22Rv1 (cell line): ENCODE measurements around the gene SLC35B2.

Experiments
- H3K27ac ChIP-seq: fragments of 450-650 bp; 2 replicates; pipeline ENCODE4 v1.5.1; 2017
- ZFX ChIP-seq: fragments of 450-650 bp; IDR thresholded peaks from 2 replicates; pipeline ENCODE4 v1.6.1; 2017; ENCODE audit warnings: antibody characterized with exemption, borderline replicate concordance
- TF ChIP-seq, protein P1 (sequence below): fragments of 450-650 bp; IDR thresholded peaks from 2 replicates; pipeline ENCODE4 v1.5.1; 2017; ENCODE audit warnings: mild to moderate bottlenecking

The SLC35B2 gene

DNA sequence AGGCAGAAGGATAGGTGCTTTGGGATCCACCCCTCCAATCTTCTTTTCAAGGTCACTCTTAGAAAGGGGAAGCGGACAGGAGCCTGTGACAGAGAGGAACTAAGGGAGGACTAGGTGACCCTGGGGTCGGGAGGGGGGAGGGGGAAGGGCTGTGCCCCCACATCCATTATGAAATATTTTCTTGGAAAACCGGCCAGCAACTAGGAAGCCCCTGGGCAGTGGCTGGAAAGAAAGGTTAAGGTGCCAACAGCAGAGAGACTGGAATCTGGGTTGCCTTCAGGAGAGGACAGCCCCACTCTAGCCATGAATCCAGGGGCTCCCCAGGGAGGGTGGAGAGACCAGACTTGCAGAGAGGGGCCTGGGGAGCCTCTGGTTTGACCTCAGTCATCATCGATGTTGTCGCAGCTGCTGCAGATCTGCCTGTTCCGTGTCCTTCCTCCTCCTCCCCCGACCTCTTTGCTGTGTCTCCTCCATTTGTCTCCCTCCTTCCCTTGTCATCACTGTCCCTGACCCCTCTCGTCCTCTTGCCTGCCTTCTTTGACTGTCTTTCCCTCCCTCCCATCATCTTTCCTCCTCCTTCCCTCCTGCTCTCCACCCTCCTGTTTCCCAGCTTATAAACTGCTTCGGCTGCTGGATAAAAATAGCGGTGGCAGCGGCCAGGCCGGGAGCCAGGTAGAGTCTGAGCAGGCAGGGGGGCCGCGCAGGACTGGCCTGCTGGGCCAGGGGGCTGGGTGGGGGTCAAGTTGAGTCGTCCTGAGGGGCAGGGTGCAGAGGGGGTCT, 30.8 kb downstream of the SLC35B2 start:
- no peak overlapping the region for H3K27ac ChIP-seq
- TF ChIP-seq, protein P1, sequence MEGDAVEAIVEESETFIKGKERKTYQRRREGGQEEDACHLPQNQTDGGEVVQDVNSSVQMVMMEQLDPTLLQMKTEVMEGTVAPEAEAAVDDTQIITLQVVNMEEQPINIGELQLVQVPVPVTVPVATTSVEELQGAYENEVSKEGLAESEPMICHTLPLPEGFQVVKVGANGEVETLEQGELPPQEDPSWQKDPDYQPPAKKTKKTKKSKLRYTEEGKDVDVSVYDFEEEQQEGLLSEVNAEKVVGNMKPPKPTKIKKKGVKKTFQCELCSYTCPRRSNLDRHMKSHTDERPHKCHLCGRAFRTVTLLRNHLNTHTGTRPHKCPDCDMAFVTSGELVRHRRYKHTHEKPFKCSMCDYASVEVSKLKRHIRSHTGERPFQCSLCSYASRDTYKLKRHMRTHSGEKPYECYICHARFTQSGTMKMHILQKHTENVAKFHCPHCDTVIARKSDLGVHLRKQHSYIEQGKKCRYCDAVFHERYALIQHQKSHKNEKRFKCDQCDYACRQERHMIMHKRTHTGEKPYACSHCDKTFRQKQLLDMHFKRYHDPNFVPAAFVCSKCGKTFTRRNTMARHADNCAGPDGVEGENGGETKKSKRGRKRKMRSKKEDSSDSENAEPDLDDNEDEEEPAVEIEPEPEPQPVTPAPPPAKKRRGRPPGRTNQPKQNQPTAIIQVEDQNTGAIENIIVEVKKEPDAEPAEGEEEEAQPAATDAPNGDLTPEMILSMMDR = no peak
- no peak for TF ChIP-seq ZFX

DNA sequence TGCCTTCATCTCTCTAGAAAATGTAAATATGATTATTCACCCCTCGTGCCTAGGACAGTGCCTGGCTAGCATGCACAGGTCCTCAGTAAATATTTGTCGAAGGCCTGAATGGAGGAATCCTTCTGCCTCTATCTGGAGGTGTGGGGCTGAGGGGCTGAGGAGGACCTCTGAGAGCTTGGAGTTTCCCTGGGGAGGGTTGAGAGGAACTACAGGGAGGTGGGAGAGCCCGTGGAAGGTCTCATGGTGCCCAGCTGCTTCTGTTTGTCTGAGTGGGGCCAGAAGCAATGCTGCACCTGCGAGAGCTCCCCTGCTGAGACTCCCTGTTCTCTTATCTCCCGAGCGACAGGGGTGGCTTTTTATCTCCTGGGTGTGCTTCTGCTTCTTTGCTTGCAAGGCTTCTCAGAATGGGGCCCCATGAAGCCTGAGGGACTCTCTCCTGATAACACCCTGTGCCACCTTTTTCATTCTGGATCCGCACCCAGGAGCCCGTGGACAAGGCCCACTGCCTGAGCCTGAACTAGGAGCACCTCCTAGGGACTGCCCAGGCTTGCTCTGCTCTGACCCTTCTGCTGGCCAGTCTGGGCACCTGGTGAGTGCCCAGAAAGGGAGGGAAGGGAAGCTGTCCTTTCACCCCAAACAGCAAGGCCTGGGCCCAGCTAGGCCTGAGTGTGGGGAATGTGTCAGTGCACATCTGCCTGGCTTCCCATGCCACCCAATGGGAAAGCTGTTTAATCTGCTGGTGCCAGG, 31.6 kb downstream of the SLC35B2 start:
- no peak for TF ChIP-seq ZFX
- TF ChIP-seq, protein P1 = no peak
- no peak overlapping the region; the same call in 1 of the 2 replicates for H3K27ac ChIP-seq

DNA sequence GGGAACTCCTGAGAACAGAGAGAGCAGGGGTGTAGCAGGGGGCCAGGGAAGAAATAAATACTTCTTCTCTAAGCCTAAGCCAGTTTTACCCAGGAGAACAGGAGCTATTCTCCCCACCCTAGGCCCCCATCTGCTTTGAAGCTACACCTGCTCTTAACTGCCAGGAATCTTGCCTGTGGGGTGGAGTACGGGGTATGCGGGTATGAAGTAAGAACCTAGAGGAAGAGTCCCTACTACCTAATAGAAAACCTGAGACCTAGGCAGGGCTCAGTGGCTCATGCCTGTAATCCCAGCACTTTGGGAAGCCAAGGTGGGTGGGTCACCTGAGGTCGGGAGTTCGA, 32.4 kb downstream of the SLC35B2 start:
- H3K27ac ChIP-seq = peak overlapping the region; percentile 79; the same call in 1 of the 2 replicates
- TF ChIP-seq, protein P1 = no peak
- TF ChIP-seq ZFX = no peak

DNA sequence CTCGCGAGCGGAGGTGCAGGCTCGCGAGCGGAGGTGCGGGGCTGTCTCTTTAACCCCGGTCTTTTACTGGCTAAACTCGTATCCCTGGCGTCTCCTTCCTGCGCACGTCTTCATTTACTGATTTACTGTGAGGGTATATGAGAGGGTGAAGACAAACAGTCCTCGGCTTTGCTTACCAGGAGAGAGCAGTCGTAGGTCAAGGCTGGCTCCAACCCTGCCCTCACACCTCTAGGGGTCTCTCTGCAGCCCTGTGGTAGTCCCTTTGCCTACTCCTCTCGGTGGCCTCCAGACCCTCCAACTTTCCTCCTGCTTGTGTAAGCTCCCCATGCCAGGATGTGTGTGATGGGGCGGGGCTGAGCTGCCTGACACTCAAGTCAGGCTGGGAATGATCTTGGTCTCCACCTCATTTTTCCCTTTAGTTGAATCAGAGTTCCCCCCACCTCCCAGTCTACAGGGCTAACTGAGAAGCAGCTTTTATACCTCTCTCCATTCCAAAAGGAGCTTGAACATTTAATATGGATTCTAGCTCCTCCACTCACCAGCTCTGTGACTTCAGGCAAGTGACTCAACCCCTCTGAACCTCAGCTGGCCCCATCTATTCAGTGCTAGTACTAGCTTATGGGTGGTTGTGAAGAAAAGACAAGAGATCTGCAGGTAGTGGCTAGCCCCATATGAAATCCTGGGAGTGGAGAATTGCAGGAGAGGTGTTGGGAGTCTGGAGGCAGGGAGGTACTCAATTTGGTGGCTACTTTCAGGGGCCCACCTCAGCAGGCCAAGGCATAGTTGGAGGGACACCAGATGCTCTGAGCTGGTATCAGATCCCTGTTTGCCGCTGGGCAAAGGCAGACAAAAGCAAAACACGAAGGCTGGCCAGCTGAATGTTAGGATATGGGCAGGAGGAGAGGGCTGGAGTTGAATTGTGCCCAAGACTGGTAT, 33.0 kb downstream of the SLC35B2 start:
- peak overlapping the region; percentile 79 for H3K27ac ChIP-seq
- no peak for TF ChIP-seq ZFX
- TF ChIP-seq, protein P1 = 0 out of 2 replicates have a peak, but pooled peaks have one; percentile 3

DNA sequence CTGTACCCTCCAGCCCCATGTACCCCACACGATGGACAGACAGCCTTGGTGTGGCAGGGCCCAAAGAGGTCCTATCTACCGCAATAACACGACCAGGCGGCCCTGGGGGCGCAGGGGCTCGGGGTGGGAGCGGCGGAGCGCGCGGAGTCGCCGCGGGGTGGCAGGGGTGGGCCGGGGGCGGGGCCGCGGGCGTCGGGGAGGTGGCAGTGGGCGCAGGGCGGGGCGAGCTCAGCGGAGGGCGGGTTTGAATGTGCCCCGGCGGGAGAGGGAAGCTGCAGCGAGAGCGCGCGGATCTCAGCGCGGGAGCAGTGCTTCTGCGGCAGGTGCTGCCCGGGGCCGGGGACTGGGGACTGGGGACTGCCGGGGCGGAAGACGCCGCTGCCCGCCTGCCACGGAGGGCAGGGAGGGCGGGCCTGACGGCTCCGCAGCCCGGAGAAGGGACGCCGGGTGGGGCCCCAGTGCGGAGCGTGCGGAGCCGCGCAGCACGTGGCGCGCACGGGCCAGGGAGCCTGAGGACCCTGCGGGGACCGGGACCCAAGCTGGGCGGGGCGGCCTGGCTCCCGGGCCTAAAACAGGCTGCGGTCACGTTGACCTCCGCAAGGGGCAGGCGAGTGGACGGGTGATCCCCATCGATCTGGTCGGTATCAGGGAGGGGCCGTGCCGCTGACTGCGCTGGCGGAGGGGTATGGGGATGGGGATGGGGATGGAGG, 33.9 kb downstream of the SLC35B2 start, which contains the start of gene SLC29A1:
Gene SLC29A1 (plus strand): TSS at position 277 of the 710 bp plus-strand sequence. CDS start 3,719 bp downstream, outside the sequence.
- TF ChIP-seq, protein P1 = peak; percentile 33; the same call in 1 of the 2 replicates
- TF ChIP-seq ZFX = no peak
- H3K27ac ChIP-seq = peak within 1 kb of the TSS; percentile 79
